Effector CD8-positive, alpha-beta T cell (primary cell): Measurements from ENCODE around the gene DEAF1.
A peak's percentile ranks its signal among the peaks of the same experiment; 100 is the strongest.
"Not testable (repeated sequence)": the region's sequence is repeated elsewhere in the genome, so short reads cannot be mapped to it uniquely, and the experiment has no call there.

Experiments used
- DNase-seq: peaks from one replicate; lab custom pipeline; 2025; lab: John Stamatoyannopoulos, UW
- total RNA-seq, 4 experiments: gene quantifications; one replicate each; lab custom pipeline; 2026; lab: John Stamatoyannopoulos, UW

Gene DEAF1
- total RNA-seq = 33.0 to 44.0 (median 40.1) reads per million in 4 experiments

- DNase-seq = peak; percentile 98
Observed at GRCh38 chr11:694563-695287, at the start of gene DEAF1. DEAF1 (minus strand) TSS chr11:695222; CDS start chr11:695047, 175 bp downstream.

- DNase-seq = no peak
Observed at GRCh38 chr11:742571-743201, 47.7 kb upstream of the DEAF1 start.

- no peak for DNase-seq
Observed at GRCh38 chr11:742156-742546, 47.1 kb upstream of the DEAF1 start.

- DNase-seq = not testable (repeated sequence)
Observed at GRCh38 chr11:737899-738298, 42.9 kb upstream of the DEAF1 start.

GRCh38 chr11:737366-737765 lies 42.3 kb upstream of the DEAF1 start:
- DNase-seq = no peak

GRCh38 chr11:734541-734940 lies 39.5 kb upstream of the DEAF1 start:
- not testable (repeated sequence) for DNase-seq

GRCh38 chr11:733072-733471 lies 38.0 kb upstream of the DEAF1 start:
- no peak for DNase-seq

- DNase-seq = no peak
Observed at GRCh38 chr11:729492-730074, 34.6 kb upstream of the DEAF1 start.

GRCh38 chr11:728901-729491 lies 34.0 kb upstream of the DEAF1 start:
- DNase-seq = no peak

- peak; percentile 76 for DNase-seq
Observed at GRCh38 chr11:727859-728748, 33.1 kb upstream of the DEAF1 start.

GRCh38 chr11:727281-727701 lies 32.3 kb upstream of the DEAF1 start:
- DNase-seq = no peak

- DNase-seq = no peak
Observed at GRCh38 chr11:726278-727220, 31.5 kb upstream of the DEAF1 start.

- no peak for DNase-seq
Observed at GRCh38 chr11:725624-726202, 30.7 kb upstream of the DEAF1 start.

- DNase-seq = no peak
Observed at GRCh38 chr11:724778-725386, 29.9 kb upstream of the DEAF1 start.

GRCh38 chr11:724049-724777 lies 29.2 kb upstream of the DEAF1 start:
- no peak for DNase-seq

- no peak for DNase-seq
Observed at GRCh38 chr11:723120-723883, 28.3 kb upstream of the DEAF1 start.

GRCh38 chr11:722346-722811 lies 27.4 kb upstream of the DEAF1 start:
- DNase-seq = no peak

GRCh38 chr11:721741-722345 lies 26.8 kb upstream of the DEAF1 start:
- DNase-seq = no peak
